ENCODE measurements around the gene FHAD1. TPM values are rescaled to one million over a fixed set of nuclear protein-coding genes. Genes with fewer than 3 reads are reported as not detected.

FHAD1 gene
- total and polyA plus RNA-seq, 10 of the 15 experiments (the other 5 are each of a cell fraction or from before 2014, with no cell fraction given) = 0.09 to 1.0 (median 0.32) TPM; not detected in 2

DNA sequence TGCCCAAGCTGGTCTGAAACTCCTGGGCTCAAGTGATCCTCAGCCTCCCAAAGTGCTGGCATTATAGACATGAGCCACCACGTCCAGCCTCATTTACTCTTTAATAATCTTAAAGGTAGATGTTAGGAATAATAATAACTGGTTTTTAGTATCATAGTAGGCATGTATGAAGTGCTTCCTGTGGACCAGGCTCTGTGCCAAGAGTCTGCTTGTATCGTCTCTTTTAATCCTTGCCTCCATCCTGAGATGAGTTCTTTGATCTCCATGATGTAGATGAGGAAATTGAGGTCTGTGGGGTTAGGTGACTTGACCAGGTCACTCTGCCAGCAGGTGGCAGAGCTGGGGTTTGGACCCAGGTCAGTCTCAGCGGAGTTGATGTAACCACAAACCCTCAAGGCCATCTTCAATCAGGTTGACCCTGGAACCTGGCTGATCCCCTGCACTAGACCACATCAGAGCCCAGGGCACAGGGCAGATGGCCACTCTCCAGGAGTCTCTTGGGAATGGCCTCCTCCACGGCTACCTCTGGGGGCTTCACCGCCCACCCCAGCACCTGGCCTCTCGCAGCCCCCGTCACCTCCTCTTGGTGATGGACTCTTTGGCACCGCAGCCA, 173.9 kb downstream of the FHAD1 start:
- Histone ChIP-seq H3K27me3 (replicated peaks in 1 of 2; ENCODE audit: control insufficient read depth in 2 of 2, insufficient read depth in 2 of 2, low read length in 1 of 2) (no peaks in the 10 kb centered on the region), H3K27ac (ENCODE audit: control insufficient read depth, insufficient read depth) (no peak overlapping the region), H3K4me2 (ENCODE audit: control insufficient read depth, insufficient read depth) (no peak overlapping the region), H3K36me3 (ENCODE audit: control insufficient read depth in 2 of 2, insufficient read depth in 2 of 2, low read length in 1 of 2) (peaks cover 6% of the 10 kb centered on the region in 2 experiments; a peak in 2 of 4 replicates), H3K4me1 (ENCODE audit: control insufficient read depth, insufficient read depth, low read length) (peaks cover 25% of the 10 kb centered on the region), H3K79me2 (ENCODE audit: control insufficient read depth, insufficient read depth, low read length) (peaks cover 45% of the 10 kb centered on the region), H3K9me3 (replicated peaks; ENCODE audit: control insufficient read depth, insufficient read depth, low read length) (no peaks in the 10 kb centered on the region), H2AFZ (ENCODE audit: control insufficient read depth, low read depth, low read length) (no peak overlapping the region), H3K4me3 (no peak overlapping the region), H3K9ac (ENCODE audit: control insufficient read depth, insufficient read depth, low read length) (no peak overlapping the region), H4K20me1 (ENCODE audit: control insufficient read depth, insufficient read depth) (peaks cover 4% of the 10 kb centered on the region)
- intact Hi-C loops (cut with micrococcal nuclease; ENCODE audit: unreplicated experiment) (no loop called here), in situ Hi-C loops (cut with MboI) (no loop called here)
- ChIA-PET CTCF (interaction anchor here (1.5 kb wide), 1 partner anchor 97 kb away, joined by 10 read pairs; no protein-coding TSS in a partner anchor), SMC1A (ENCODE audit: uncharacterized antibody, unreplicated experiment) (interaction anchor here (1.1 kb wide), 1 partner anchor 14 kb away, joined by 3 read pairs; no protein-coding TSS in a partner anchor), RAD21 (ENCODE audit: unreplicated experiment) (no interaction called here), POLR2A (no interaction called here)
- TF ChIP-seq IKZF1 (conservative IDR thresholded peaks at IDR 0.05) (no peak), SMAD5 (IDR thresholded peaks at IDR 0.05; ENCODE audit: low read depth) (no peak), RCOR1 (conservative IDR thresholded peaks at IDR 0.05; ENCODE audit: low read depth, low read length) (no peak), SREBF1 (IDR thresholded peaks at IDR 0.05; ENCODE audit: low read length) (no peak), ZSCAN29 (IDR thresholded peaks at IDR 0.05) (no peak), JUNB (IDR thresholded peaks at IDR 0.05) (no peak), RAD51 (IDR thresholded peaks at IDR 0.05) (no peak), NFYB (IDR thresholded peaks at IDR 0.05; ENCODE audit: insufficient read depth, low read depth, low read length) (no peak), SP1 (IDR thresholded peaks at IDR 0.05; ENCODE audit: low read depth, low read length) (no peak), FOXM1 (IDR thresholded peaks at IDR 0.05; ENCODE audit: low read depth, low read length) (no peak), TBL1XR1 (IDR thresholded peaks at IDR 0.05; ENCODE audit: low read depth, low read length) (no peak)
- FAIRE-seq (no peak), DNase-seq (ENCODE audit: low read depth, low spot score) (no peak), ATAC-seq (no peak)
- no TSS peak for BruUV-seq (replicated peaks)
- WGBS (ENCODE audit: insufficient coverage, insufficient replicate concordance, low lambda C conversion rate, missing lambda C conversion rate) = 87% methylated on average over 8 of the region's 8 CpGs
